Upper lobe of right lung (tissue), 1 donor: ENCODE data around the gene SEC31B. TPM values are rescaled to one million over a fixed set of nuclear protein-coding genes. Genes with fewer than 3 reads are reported as not detected.

Experiments used
- ATAC-seq: fragments of 200-7000 bp; cut with Tn5 transposase; one replicate; pipeline ENCODE4 v1.9.1; 2020; ENCODE audit warnings: mild to moderate bottlenecking, moderate library complexity
- DNase-seq: peaks from one replicate; pipeline ENCODE4 v3.0.0-alpha.2; 2020
- H3K27ac ChIP-seq: fragments of 200-600 bp; one replicate; pipeline ENCODE4 v1.8.0; 2022
- H3K27me3 ChIP-seq: fragments of 200-600 bp; one replicate; pipeline ENCODE4 v1.8.0; 2022; ENCODE audit warnings: mild to moderate bottlenecking
- H3K36me3 ChIP-seq: fragments of 200-600 bp; one replicate; pipeline ENCODE4 v1.8.0; 2022
- H3K4me1 ChIP-seq: fragments of 200-600 bp; one replicate; pipeline ENCODE4 v1.8.0; 2022
- H3K4me3 ChIP-seq: fragments of 200-600 bp; one replicate; pipeline ENCODE4 v1.8.0; 2022; ENCODE audit warnings: mild to moderate bottlenecking
- H3K9me3 ChIP-seq: fragments of 200-600 bp; one replicate; pipeline ENCODE4 v1.8.0; 2022
- CTCF ChIP-seq: fragments of 200-600 bp; IDR thresholded peaks from one replicate; pipeline ENCODE4 v1.8.0; 2022; ENCODE audit warnings: antibody characterized with exemption
- intact Hi-C: fragments of 100-400 bp; cut with DNase I; formaldehyde crosslinking; loops from one replicate; pipeline ENCODE4 v1.11.0; 2022
- long read RNA-seq: library from polyadenylated mRNA; unstranded; transcript quantifications from one replicate; pipeline ENCODE4 v2.0.0, GENCODE V29; 2021
- total RNA-seq: library from RNA; stranded (reverse); fragmentation: NEBNext Ultra II Directional; extraction: Animal tissue kit (Norgen Biotek cat#: 25700); gene quantifications from one replicate; pipeline ENCODE4 v1.2.1, GENCODE V29; 2021
- donor health status: DM: no; HTN: yes; CAD: no; lungs with severe emphysema.

Gene SEC31B
- 18.2 TPM for total RNA-seq
- long read RNA-seq, partial matches to known transcripts: 1 of 13 reads
- long read RNA-seq, other reads (novel, unspliced or antisense): 12 of 13 reads

GRCh38 chr10:100519311-100520051 lies at the start of gene SEC31B:
SEC31B (minus strand) TSS chr10:100519861; CDS start chr10:100516952, 2,909 bp downstream.
- DNase-seq (peak; percentile 69), ATAC-seq (peak; percentile 59)
- peak within 1 kb of the TSS; percentile 39 for H3K4me3 ChIP-seq
- no peaks in the 10 kb centered on the region for H3K9me3 ChIP-seq
- no peak for TF ChIP-seq CTCF
- no peaks in the 10 kb centered on the region for H3K27me3 ChIP-seq
- H3K36me3 ChIP-seq: peaks cover 27% of the 10 kb centered on the region
- intact Hi-C loops: no loop called here
- H3K4me1 ChIP-seq: peaks cover 7% of the 10 kb centered on the region
- H3K27ac ChIP-seq: no peak within 1 kb of the TSS

- no peaks in the 10 kb centered on the region for H3K36me3 ChIP-seq
- no peak for DNase-seq
- no peaks in the 10 kb centered on the region for H3K4me1 ChIP-seq
- no peak overlapping the region for H3K27ac ChIP-seq
- no peak for TF ChIP-seq CTCF
- H3K4me3 ChIP-seq: no peak overlapping the region
- peaks cover 51% of the 10 kb centered on the region for H3K27me3 ChIP-seq
- ATAC-seq: no peak
- H3K9me3 ChIP-seq: no peaks in the 10 kb centered on the region
- intact Hi-C loops: no loop called here
These were observed 49.3 kb upstream of the SEC31B start for GRCh38 chr10:100568912-100569311.

GRCh38 chr10:100567826-100568225 lies 48.2 kb upstream of the SEC31B start:
- H3K27me3 ChIP-seq: peaks cover 55% of the 10 kb centered on the region
- intact Hi-C loops: no loop called here

GRCh38 chr10:100567249-100567648 lies 47.6 kb upstream of the SEC31B start:
- no peaks in the 10 kb centered on the region for H3K36me3 ChIP-seq
- ATAC-seq (no peak), DNase-seq (no peak)
- no peak overlapping the region for H3K4me3 ChIP-seq
- intact Hi-C loops: no loop called here
- H3K9me3 ChIP-seq: no peaks in the 10 kb centered on the region
- H3K27me3 ChIP-seq: peaks cover 57% of the 10 kb centered on the region
- no peak overlapping the region for H3K27ac ChIP-seq
- H3K4me1 ChIP-seq: peaks cover 5% of the 10 kb centered on the region
- TF ChIP-seq CTCF: no peak

More at GRCh38 chr10:100567826-100568225, 48.2 kb upstream of the SEC31B start:
- no peak overlapping the region for H3K4me3 ChIP-seq
- H3K27ac ChIP-seq: no peak overlapping the region
- H3K9me3 ChIP-seq: no peaks in the 10 kb centered on the region
- ATAC-seq (no peak), DNase-seq (no peak)
- no peak for TF ChIP-seq CTCF
- H3K4me1 ChIP-seq: no peaks in the 10 kb centered on the region
- no peaks in the 10 kb centered on the region for H3K36me3 ChIP-seq

- no peak for DNase-seq
- Histone ChIP-seq H3K4me3 (no peak overlapping the region), H3K36me3 (no peaks in the 10 kb centered on the region), H3K27ac (no peak overlapping the region), H3K27me3 (peaks cover 64% of the 10 kb centered on the region), H3K4me1 (peaks cover 11% of the 10 kb centered on the region), H3K9me3 (no peaks in the 10 kb centered on the region)
- no peak for TF ChIP-seq CTCF
- no peak for ATAC-seq
- intact Hi-C loops: no loop called here
These were observed 46.9 kb upstream of the SEC31B start for GRCh38 chr10:100566561-100566960.
